Body of pancreas (tissue), 4 donors: ENCODE measurements around the gene MARVELD2.

Experiments
- CTCF ChIP-seq, 7 experiments: fragments of 450-650 bp in 4 of 7; fragments of 200-600 bp in 3 of 7; sonication (generic) in 3 of 7; IDR thresholded peaks; one replicate each; pipeline ENCODE4 v1.5.1; 2016 to 2019; ENCODE audit warnings: antibody characterized with exemption in 7 of 7
- POLR2A ChIP-seq, 3 donors: fragments of 450-650 bp; IDR thresholded peaks; one replicate each; pipeline ENCODE4 v1.6.1; 2016; ENCODE audit warnings: antibody characterized with exemption in 3 of 3, mild to moderate bottlenecking in 2 of 3

- no peak for TF ChIP-seq CTCF (IDR thresholded peaks at IDR 0.05)
- TF ChIP-seq POLR2A (IDR thresholded peaks at IDR 0.05): no peak
These were observed 655 bp downstream of the MARVELD2 start for GRCh38 chr5:69415584-69415958.
